NOMO-1 treated with DMSO at 0.1 percent for 48 hours (cell line): Measurements from ENCODE around the gene PPP1R14C.

ENCODE experiments used
- DNase-seq: peaks from one replicate; lab custom pipeline; 2025; ENCODE audit not compliant: unreplicated experiment; lab: John Stamatoyannopoulos, UW

The PPP1R14C gene

DNA sequence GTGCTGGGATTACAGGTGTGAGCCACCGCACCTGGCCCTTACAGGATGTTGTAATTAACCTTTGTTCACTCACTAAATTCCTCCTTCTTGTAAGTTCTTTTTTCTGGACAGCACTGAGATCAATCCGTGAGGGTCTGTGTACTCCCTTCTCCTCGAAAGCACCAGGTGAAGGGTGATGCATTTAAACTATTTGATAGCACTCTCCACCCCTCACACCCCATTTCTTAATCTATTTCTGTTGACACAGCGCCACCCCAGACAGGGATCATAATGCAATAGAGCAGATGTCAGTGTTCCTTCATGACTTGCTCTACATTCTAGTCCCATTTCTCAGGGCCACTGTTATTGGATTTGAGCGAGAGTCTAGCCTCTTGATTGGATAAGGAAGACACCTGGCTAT is 46.3 kb downstream of the PPP1R14C start:
- DNase-seq, result no peak

DNA sequence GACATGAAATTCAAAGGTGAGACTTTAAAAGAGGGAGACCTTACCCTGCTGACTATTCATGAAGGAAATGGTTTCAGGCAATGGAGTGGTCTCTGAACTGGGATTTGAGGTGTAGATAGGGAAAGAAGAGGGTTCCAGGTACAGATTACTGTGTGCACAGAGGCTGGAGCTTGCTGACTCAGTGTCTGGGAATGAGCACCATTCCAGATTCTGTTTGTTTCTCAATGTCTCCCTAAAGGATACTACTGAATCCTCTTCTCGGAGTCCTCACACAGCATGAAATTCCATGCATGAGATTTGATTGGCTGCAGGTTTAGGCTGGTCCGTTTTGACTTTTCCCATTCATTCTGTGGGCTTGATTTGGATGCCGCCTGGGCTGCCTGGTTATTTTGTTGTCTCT is 49.0 kb downstream of the PPP1R14C start:
- no peak for DNase-seq

DNA sequence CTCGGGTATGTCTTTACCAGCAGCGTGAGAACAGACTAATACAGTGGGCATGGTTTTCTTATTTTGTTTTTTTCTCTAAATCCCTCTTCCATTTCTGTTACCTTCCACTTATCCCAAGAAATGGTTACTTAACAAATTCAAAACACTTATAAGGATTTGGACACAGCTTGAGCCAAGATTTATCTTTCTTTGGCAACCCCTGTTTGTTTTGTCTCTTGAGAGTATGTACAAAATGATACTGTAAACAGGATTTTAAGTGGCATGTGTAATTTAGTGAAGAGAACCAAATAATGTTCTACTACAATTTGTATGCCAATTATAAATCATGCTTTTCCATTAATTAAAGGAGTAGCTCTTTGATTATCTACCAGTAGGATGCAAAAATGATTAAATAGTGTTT is 51.4 kb downstream of the PPP1R14C start:
- no peak for DNase-seq

DNA sequence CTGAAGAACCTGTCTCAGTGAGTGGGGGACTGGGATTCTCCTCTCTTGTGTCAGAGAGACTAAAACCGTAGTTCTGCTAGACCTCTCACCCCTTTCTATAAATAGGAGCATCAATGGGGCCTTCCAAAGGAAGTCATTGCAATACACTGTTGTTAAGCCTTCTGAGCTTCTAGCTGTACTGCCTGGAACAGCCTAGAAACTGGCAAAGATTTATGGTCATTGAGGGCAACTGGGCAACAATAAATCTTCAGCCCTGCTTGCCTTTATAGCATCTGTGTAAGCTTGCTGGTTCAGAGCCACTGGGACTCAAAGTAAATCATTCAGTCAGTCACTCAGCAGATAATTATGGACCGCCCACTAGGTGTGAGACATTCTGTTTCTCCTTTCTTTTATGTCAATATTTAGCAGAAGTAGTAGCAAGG is 53.2 kb downstream of the PPP1R14C start:
- DNase-seq, result peak; percentile 99

DNA sequence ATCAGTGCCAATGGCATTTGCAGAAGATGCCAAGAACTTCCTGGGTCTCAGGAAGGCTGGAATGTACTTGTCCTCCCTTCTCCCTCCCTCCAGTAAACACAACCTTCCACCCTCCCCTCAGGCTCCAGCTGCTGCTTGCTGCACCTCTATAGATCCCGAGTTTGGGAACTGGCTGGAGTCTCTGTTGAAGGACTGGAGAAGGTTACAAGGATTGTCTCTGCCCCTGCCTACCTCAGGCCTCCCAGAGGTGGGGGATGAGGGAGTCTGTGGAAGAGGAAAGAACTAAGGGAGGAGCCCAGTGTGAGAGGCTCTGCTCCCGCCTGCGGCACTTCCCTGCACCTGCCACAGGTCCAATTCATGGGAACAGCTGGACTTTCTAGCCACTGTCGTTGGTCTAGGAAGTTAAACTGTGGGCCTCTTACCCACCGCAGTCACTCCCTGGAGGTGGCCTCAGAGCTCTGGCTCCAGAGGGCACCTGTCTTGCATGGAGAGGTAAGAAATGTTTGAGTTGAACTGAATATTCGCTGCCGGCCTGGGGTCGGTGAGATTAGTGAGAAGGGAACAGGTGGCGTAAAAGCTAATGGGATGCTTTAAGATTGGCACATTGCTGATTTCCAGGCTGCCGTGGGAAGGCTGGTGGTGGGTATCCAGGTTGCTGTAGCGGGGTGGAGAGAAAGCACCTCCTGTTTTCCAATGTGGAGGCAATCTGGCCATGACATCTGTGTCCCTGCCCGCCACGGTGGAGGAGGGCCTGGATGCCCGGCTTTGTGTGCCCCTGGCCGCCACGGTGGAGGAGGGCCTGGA is 54.3 kb downstream of the PPP1R14C start:
- DNase-seq, result no peak

DNA sequence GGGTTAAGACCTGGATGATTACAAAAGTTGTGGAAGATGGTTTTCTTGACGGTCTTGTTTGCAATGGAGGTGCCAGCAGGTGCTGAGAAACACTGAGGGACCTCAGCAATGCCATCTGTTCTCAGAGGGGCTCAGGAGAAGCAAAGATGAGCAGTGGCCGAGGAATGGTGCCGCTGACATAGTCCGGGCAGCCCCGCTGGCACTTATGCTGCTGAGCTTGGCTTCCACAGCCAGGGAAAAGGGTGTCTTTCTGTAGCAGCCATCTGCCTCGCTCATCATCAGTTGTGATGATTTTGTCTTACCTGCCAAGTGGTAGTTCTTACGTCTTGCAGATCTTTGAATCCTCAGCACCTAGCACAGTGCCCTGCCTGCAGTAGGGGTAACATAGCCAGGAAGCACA is 55.7 kb downstream of the PPP1R14C start:
- DNase-seq, result no peak

DNA sequence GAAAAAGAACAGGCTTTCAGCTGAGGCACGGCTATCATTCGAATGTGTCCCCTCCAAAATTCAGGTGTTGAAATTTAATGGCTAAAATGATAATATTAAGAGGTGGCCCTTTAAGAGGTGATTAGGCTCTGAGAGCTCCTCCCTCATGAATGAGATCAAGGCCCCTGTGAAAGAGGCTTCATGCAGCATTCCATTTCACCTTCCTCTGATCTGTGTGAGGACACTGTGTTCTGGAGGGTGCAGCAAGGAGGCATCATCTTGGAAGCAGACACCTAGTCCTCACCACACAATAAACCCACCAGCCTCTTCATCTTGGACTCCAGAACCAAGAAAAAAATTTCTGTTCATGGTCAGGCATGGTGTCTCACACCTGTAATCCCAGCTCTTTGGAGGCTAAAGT is 56.4 kb downstream of the PPP1R14C start:
- DNase-seq, result no peak

DNA sequence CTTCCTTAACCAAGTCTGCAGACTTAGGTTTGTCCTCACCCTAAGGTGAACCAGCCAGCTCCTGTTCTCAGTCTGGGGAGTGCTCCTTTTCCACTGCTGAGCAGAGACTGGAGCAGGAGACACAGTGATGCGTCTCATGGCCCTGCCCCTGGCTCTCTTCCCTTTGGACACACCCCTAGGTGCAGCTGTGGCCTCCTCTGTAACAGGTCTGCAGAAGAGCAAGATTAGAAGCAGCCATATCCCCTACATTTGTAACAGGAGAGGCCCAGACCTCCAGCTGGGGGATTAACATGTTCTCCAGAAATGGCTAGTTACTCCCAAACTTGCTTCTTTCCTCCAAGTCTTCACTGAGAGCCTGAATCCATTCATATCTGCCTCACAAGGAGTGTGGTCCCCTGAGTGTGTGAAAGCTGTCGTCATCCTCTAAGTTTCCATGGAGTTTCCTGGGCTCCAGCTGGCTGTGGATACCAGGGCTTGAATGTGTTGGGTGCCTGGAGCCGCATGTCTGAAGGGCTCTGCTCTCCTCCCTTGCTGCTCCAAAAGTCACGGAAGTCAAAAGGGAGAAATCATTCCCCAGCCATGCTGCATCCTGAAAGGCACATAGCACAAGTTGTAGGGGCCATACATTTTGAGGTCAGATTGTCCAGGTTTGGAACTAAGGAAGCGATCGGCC is 57.7 kb downstream of the PPP1R14C start:
- DNase-seq, result no peak

DNA sequence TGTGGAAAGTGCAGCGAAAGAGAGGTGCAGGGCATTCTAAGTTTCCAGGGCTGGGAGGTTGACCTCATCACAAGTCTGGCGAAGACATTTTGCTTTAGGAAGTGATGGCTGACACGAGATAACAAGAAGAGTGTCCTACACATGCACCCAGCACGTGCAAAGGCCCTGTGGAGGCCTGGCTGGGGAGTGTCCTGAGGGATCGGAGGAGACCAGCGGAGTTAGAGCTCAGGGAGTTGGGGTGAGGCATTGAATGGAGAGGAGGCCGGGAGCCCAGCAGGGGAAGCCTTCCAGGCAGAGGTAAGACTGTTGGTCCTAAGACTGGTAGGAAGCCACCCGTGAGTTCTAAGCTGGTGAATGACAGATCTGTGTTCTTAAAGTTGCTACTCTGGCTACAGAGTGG is 58.4 kb downstream of the PPP1R14C start:
- no peak for DNase-seq

DNA sequence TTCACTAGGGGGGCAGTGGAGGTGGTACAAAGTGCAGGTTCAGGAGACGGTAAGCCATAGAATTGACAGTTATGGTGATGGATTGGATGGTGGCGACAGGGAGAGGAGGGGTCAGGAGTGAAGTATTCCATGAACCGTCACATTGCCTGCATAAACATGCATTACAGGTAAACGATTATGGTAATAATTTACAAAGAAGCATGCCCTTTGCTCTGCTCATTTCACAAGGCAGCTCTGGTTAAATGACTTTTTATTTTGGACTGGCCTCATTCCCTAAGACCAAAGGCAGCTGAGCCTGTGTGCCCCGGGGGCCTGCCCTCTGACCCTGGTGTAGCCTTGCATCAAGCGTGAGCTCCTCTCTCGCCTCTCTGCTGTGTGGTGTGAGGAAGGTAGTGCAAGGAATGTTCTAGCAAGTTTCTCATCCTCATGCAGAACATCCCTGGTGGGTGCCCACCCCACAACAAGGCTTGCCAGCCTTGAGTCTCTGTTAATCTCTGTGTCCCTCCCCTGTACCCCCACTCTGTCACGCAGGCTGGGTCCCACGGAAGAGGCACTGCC is 59.0 kb downstream of the PPP1R14C start:
- no peak for DNase-seq

DNA sequence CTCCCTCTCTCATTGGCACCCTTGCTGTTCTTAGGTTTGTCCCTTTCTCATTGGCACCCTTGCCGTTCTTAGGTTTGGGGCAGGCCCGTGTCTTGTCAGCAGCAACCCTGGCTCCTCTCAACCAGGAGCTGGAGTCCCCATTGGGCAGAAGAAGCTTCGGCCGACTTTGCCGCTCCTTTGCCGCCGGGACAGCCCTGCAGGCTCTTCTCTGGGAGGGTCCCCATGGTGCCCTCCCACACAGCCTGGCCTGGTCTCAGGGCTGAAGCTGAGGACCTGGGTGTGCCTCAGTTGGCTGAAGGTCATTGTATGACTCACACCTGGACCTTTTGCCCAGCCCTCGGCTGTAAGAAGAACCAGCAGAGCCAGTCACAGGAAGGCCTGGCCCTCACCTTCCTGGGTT is 59.6 kb downstream of the PPP1R14C start:
- no peak for DNase-seq

DNA sequence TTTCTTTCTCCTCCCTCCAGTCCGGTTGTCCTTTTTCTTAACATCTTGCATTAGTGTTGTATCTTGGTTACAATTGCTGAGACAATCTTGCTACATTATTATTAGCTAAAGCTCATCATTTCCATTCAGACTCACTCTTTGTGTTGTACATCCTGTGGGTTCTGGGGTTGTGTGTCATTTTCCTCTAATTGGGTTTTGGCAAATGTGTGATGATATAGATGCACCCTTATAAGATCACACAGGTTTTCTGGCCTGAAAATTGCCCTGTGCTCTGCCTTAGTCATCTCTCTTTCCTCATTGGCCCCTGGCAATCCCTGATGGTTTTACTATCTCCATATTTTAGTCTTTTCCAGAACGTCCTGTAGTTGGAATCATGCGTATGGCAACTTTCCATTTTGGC is 60.1 kb downstream of the PPP1R14C start:
- no peak for DNase-seq

DNA sequence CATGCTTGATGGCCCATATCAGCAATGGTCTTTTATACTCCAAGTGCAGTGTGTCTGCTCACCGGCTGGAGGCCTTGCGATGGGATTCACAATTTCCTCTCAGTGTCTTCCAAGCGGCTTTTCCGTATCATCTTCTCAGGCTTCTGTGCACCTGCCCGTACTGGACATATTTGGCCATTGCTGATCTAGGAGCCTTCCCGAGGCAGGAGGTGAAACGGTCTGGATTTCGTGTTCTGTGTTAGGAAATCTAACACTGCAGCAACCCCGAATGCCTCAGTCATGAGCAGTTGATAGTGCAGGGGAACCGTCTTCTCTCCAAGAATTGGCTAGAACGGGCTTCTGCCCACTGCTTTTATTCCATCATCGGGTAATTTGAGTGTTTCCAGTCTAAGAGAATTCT is 60.5 kb downstream of the PPP1R14C start:
- DNase-seq, result no peak

DNA sequence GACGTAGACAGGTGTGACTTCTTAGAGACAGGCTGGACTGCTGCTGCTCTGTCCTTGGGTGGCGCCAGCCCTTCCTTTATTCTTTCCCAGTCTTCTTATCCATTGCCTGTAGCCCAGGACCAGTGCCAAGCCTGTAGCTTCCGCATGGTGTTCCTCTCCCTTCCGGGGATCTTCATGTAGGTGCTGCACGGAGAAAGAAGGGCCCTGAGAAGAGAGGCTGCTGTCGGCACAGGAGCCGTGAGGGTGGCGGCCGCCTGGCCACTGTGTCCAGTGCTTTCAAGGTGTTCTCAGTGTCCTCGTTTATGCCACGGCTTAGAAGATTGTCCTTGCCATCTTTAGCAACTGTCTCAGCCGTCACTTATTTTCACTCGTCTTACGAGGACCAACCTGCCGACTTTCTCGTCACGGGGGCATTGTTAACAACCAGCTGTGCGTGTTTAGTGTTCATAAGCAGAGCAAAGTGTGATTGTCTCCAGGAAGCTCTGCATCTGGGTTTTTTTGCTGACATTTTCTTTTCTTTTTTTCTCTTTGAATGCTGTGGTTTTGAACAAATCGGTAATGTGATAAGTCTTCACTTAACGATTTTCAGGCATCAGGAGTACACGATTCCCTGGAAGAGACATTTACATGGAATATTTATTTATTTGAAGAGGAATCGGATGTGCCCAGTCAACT is 61.2 kb downstream of the PPP1R14C start:
- DNase-seq, result no peak

DNA sequence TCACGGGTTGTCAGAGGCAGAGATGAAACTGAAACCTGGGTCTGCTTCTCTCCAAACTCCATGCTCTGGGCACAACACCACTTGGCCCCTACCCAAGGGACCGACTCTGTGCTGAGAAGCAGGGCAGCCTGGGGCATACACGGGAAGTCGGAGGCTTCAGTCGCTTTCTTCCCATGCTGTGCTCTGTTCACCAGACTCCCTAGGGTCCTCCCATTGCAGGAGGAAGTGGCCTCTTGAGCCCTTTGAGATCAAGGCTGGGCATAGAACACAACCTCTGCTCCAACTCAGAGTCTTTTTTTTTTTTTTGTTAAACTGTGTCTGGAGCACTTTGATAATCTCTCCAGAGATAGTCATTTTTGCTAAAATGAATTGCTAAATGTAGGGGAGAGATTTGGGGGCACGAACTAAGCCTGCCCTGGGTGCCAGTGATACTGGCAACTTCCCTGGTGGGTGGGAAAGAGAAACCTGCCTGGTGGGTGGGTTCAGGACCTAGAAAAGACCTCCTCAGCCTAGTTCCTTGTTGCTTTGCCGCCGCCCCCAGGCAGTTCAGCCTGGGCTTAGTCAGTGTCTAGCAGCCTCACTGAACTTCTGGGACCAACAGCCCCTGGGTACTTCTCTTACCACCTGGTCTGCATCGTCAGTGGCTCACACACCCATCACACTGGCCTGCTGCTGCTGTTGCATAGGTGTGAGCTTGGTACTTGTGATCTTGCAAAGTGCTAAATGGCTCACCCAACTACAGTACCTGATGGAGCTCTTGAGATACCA is 62.0 kb downstream of the PPP1R14C start:
- no peak for DNase-seq

DNA sequence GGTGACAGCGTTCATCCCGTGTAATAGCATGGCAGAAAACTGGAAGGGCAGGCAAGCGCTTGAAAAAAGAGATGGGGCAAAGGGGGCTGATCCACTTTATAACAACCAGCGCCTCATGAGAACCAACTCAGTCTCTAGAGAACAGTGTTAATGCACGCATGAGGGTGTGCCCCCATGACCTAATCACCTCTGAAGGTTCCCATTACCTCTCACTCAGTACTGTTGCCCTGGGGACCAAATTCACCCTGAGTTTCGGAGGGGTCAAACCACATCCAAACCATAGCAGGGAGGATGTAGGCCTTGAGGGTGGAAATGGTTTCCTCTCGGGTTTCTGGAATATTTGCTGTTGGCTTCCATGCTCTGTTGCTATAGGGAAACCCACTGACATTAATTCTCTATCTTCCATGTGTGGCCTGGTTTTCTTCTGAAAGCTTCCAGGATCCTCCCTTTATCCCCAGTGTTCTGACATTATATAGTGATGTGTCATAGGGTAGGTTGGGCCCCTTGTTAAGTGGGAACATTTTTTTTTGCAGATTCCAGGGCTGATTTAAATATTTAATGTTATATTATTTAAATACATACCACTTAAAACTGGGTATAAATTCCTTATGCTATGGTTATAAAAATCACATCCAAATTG is 65.2 kb downstream of the PPP1R14C start:
- DNase-seq, result no peak

DNA sequence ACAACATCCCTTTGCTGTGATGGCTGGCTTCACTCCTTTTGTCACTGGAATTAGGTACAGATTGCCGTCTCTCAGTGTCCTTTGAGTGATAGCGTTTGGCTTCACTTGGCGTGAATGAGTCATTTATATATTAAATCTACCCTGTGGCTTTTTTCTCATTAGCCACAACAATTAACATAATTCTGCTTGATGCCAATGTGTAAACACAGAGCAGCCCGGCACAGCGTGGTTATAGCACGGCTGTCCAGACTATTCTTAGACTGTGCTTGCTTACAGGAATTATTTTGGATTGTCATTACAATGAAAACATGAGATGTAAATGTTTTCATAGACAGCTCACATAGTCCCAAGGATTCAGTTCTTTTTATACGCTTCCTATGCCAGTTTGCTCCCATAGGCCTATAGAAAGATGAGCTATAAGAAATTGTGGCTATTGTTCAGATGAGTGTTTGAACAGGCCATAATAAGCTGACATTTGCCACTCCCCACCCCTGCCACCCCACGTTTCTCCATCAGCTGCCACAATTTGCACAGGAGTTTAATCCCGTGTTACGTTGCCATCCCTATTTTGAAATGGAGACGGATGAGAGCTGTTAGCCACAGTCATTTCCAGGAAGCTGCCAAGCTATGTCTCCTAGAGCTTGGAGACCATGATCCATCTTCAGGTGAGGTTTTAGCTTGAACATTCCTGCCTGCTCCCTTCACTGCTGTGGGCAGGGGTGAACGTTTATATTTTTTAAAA is 65.9 kb downstream of the PPP1R14C start:
- DNase-seq, result no peak

DNA sequence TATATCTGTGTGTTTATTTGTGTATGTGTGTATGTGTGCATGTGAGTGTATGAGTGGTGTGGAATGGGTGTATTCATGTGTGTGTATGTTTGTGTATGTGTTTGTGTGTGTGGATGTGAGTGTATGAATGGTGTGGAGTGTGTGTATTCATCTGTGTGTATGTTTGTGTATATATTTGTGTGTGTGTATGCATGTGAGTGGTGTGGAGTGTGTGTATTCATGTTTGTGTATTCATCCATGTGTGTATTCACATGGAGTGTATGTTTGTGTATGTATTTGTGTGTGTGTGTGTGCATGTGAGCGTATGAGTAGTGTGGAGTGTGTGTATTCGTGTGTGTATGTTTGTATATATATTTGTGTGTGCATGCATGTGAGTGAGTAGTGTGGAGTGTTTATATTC is 66.6 kb downstream of the PPP1R14C start:
- no peak for DNase-seq

DNA sequence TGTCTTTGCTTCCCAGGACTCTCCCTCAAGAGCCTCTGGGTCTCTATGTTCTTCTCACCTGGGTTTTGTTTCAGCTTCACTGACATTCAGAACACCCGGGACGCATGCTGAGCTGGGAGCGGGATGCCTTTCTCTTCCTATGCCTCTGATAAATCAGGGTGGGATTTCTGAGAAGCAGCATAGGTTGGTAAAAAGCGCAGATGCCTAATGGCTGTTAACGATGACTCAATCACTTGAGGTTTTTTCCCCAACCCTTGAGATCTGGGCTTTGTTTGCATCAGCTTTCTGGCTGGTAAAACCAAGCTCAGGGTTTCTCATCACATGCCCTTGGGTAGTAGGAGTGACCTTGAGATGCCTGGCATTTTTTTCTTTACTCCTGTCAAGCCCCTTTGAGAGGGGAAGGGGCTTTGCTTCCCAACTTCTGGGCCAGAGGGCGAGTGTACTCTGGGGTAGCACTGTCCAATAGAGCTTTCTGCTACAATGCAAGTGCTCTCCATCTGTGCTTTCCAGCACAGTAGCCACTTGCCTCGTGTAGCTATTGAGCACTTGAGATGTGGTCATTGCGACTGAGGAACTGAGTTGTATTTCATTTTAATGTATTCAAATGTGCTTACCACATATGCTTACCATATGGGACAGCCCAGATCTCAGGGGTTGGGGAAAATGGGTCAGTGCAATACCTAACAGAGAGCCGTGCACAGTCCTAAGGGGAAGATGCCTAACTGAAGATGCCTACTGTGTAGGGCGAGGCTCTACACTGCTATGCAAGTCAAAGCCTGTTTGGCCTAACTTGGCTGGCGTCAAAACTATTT is 69.1 kb downstream of the PPP1R14C start:
- peak; percentile 1 for DNase-seq
